Measurements from ENCODE around the gene RXRA. TPM values are rescaled to one million over a fixed set of nuclear protein-coding genes. Genes with fewer than 3 reads are reported as not detected.

RXRA gene
- total and polyA plus RNA-seq, 2 donors (not counting 1 experiment from before 2014, with no cell fraction given), result 2.6 to 6.8 TPM

DNA sequence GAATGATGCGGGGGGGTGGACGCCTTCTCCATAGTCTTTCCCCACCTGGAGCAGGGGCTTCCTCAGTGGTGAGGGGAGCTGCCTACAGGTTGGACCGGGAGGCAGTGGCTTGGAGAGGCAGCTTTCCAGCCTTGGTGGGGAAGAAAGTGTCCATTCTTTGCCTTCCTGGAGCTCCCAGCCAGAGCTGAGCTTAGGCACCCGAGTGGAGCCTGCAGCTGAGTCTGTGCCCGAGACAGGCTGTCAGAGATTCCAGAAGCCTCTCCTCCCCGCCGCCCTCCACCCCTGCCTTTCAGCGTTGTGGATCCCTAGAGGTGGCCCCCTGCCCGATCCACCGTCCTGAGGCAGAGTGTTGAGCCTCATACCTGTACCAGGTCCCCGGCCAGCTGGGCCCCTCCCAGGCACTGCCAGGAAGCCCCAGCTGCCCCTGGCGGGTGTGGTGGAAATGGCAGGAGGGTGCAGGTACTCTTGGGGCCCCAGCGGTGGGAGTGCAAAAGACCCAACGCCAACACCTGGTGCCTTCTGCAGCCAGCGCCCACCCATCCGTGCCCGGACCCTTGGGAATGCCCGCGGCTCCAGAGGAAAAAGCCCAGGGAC, 112.0 kb downstream of the RXRA start:
- ATAC-seq (ENCODE audit: low read depth), result no peak
- ChIA-PET POLR2A (interaction anchor here (0.6 kb wide), 1 partner anchor 337 kb away, joined by 3 read pairs; no protein-coding TSS in a partner anchor), CTCF (interaction anchor here (1.0 to 1.9 kb wide), 2 partner anchors 11 to 264 kb away, joined by 3 to 6 read pairs; no protein-coding TSS in a partner anchor)
- H3K4me3 Mint-ChIP-seq, result no peak overlapping the region
- Histone ChIP-seq H3K27ac (ENCODE audit: low read length in 2 of 2) (no peak overlapping the region), H3K27me3 (replicated peaks in 1 of 4; ENCODE audit: control extremely low read depth in 1 of 4, control insufficient read depth in 3 of 4, insufficient read depth in 4 of 4, low read length in 3 of 4) (peaks cover 0 to 27% (median 3%) of the 10 kb centered on the region in 4 experiments), H3K4me2 (replicated peaks; ENCODE audit: low read depth, low read length, poor library complexity, severe bottlenecking) (no peak overlapping the region), H3K4me3 (ENCODE audit: control extremely low read depth in 1 of 5, extremely low read depth in 1 of 5, insufficient read depth in 1 of 5, low read depth in 2 of 5, low read length in 4 of 5) (no peak overlapping the region), H3K9me3 (ENCODE audit: control extremely low read depth in 1 of 3, control insufficient read depth in 2 of 3, insufficient read depth in 1 of 3, low read length in 2 of 3) (peaks cover 0 to 7% (median 0%) of the 10 kb centered on the region in 3 donors), H4K20me1 (ENCODE audit: control insufficient read depth, insufficient read depth, low read length, poor library complexity, severe bottlenecking) (no peaks in the 10 kb centered on the region), H3K36me3 (replicated peaks in 1 of 2; ENCODE audit: control extremely low read depth in 1 of 2, control insufficient read depth in 1 of 2, extremely low read depth in 1 of 2, insufficient read depth in 2 of 2, low read length in 1 of 2) (no peaks in the 10 kb centered on the region), H3K4me1 (ENCODE audit: control insufficient read depth in 2 of 2, insufficient read depth in 2 of 2, low read length in 2 of 2) (peaks cover 13 to 17% of the 10 kb centered on the region in 2 donors), H3K79me2 (ENCODE audit: control insufficient read depth, insufficient read depth, low read length) (no peaks in the 10 kb centered on the region), H2AFZ (ENCODE audit: insufficient read depth, low read depth, low read length, poor library complexity, severe bottlenecking) (no peak overlapping the region), H3K9ac (ENCODE audit: low read length) (no peak overlapping the region)
- WGBS (ENCODE audit: insufficient coverage), result 91% methylated on average over 19 of the region's 19 CpGs
- peaks cover 9% of the 10 kb centered on the region for H3K4me1 Mint-ChIP-seq
- H3K27ac Mint-ChIP-seq, result no peak overlapping the region
- TF ChIP-seq CTCF (IDR thresholded peaks at IDR 0.05) (no peak), EZH2 (IDR thresholded peaks at IDR 0.05; ENCODE audit: borderline replicate concordance, insufficient read depth, low read depth, low read length, poor library complexity, severe bottlenecking) (no peak)
- H3K27me3 Mint-ChIP-seq, result peaks cover 16% of the 10 kb centered on the region
- intact Hi-C loops (cut with micrococcal nuclease), result no loop called here
- DNase-seq, result no peak
- no peaks in the 10 kb centered on the region for H3K9me3 Mint-ChIP-seq (ENCODE audit: insufficient read depth)

DNA sequence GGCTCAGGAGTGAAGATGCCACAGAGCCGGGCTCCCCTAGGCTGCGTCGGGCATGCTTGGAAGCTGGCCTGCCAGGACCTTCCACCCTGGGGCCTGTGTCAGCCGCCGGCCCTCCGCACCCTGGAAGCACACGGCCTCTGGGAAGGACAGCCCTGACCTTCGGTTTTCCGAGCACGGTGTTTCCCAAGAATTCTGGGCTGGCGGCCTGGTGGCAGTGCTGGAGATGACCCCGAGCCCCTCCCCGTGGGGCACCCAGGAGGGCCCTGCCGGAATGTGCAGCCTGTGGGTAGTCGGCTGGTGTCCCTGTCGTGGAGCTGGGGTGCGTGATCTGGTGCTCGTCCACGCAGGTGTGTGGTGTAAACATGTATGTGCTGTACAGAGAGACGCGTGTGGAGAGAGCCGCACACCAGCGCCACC, 113.1 kb downstream of the RXRA start:
- no peak overlapping the region for H2AFZ ChIP-seq (ENCODE audit: insufficient read depth, low read depth, low read length, poor library complexity, severe bottlenecking)
- H3K27ac ChIP-seq (ENCODE audit: low read length in 2 of 2), result no peak overlapping the region
- intact Hi-C loops (cut with micrococcal nuclease), result no loop called here
- no peaks in the 10 kb centered on the region for H3K79me2 ChIP-seq (ENCODE audit: control insufficient read depth, insufficient read depth, low read length)
- peaks cover 22 to 25% of the 10 kb centered on the region in 2 donors for H3K4me1 ChIP-seq (ENCODE audit: control insufficient read depth in 2 of 2, insufficient read depth in 2 of 2, low read length in 2 of 2)
- peaks cover 0 to 7% (median 0%) of the 10 kb centered on the region in 3 donors for H3K9me3 ChIP-seq (ENCODE audit: control extremely low read depth in 1 of 3, control insufficient read depth in 2 of 3, insufficient read depth in 1 of 3, low read length in 2 of 3)
- DNase-seq (no peak), ATAC-seq (ENCODE audit: low read depth) (no peak)
- no peak overlapping the region for H3K4me3 ChIP-seq (ENCODE audit: control extremely low read depth in 1 of 5, extremely low read depth in 1 of 5, insufficient read depth in 1 of 5, low read depth in 2 of 5, low read length in 4 of 5)
- H3K27ac Mint-ChIP-seq, result no peak overlapping the region
- no peaks in the 10 kb centered on the region for H3K36me3 ChIP-seq (replicated peaks in 1 of 2; ENCODE audit: control extremely low read depth in 1 of 2, control insufficient read depth in 1 of 2, extremely low read depth in 1 of 2, insufficient read depth in 2 of 2, low read length in 1 of 2)
- 96% methylated on average over 23 of the region's 23 CpGs for WGBS (ENCODE audit: insufficient coverage)
- H3K4me2 ChIP-seq (replicated peaks; ENCODE audit: low read depth, low read length, poor library complexity, severe bottlenecking), result no peak overlapping the region
- peaks cover 17% of the 10 kb centered on the region for H3K4me1 Mint-ChIP-seq
- no peaks in the 10 kb centered on the region for H3K9me3 Mint-ChIP-seq (ENCODE audit: insufficient read depth)
- H3K27me3 ChIP-seq (replicated peaks in 1 of 4; ENCODE audit: control extremely low read depth in 1 of 4, control insufficient read depth in 3 of 4, insufficient read depth in 4 of 4, low read length in 3 of 4), result peaks cover 0 to 27% (median 3%) of the 10 kb centered on the region in 4 experiments
- TF ChIP-seq EZH2 (IDR thresholded peaks at IDR 0.05; ENCODE audit: borderline replicate concordance, insufficient read depth, low read depth, low read length, poor library complexity, severe bottlenecking) (no peak), CTCF (IDR thresholded peaks at IDR 0.05) (no peak)
- no peaks in the 10 kb centered on the region for H4K20me1 ChIP-seq (ENCODE audit: control insufficient read depth, insufficient read depth, low read length, poor library complexity, severe bottlenecking)
- H3K4me3 Mint-ChIP-seq, result no peak overlapping the region
- H3K9ac ChIP-seq (ENCODE audit: low read length), result no peak overlapping the region
- ChIA-PET POLR2A (no interaction called here), CTCF (interaction anchor here (1.0 to 1.9 kb wide), 3 partner anchors 10 to 268 kb away, joined by 3 to 8 read pairs (median 6); no protein-coding TSS in a partner anchor)
- peaks cover 16% of the 10 kb centered on the region for H3K27me3 Mint-ChIP-seq
